ENCODE data around the gene TMEM185B.

DNA sequence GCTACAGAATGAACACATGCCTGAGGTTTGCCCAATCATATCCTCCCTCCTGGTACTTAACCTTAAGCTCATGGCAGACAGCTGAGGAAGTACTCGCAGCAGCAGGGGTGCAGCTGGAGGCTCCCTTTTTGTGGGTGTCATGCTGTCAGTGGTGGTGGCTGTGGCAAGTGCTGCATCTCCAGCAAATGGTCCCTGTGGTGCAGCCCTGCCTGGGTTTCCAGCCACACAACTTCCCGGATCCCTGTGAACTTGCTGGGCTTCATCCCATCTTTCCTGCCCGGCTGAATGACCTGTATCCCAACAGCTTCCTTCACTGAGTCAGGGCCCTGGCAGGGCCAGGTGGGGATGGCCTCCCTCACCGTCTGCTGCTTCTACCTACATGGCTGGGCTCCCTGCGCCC, 5.0 kb downstream of the TMEM185B start:
- TF ChIP-seq RCOR1 (conservative IDR thresholded peaks at IDR 0.05; ENCODE audit: low read depth, low read length), result no peak
- no peak for TF ChIP-seq RBBP5 (conservative IDR thresholded peaks at IDR 0.05)
- TF ChIP-seq, protein P1, sequence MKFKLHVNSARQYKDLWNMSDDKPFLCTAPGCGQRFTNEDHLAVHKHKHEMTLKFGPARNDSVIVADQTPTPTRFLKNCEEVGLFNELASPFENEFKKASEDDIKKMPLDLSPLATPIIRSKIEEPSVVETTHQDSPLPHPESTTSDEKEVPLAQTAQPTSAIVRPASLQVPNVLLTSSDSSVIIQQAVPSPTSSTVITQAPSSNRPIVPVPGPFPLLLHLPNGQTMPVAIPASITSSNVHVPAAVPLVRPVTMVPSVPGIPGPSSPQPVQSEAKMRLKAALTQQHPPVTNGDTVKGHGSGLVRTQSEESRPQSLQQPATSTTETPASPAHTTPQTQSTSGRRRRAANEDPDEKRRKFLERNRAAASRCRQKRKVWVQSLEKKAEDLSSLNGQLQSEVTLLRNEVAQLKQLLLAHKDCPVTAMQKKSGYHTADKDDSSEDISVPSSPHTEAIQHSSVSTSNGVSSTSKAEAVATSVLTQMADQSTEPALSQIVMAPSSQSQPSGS (IDR thresholded peaks at IDR 0.05; ENCODE audit: low read length), result no peak
- TF ChIP-seq BACH1 (IDR thresholded peaks at IDR 0.05; ENCODE audit: borderline replicate concordance), result no peak
- TF ChIP-seq, protein P2, sequence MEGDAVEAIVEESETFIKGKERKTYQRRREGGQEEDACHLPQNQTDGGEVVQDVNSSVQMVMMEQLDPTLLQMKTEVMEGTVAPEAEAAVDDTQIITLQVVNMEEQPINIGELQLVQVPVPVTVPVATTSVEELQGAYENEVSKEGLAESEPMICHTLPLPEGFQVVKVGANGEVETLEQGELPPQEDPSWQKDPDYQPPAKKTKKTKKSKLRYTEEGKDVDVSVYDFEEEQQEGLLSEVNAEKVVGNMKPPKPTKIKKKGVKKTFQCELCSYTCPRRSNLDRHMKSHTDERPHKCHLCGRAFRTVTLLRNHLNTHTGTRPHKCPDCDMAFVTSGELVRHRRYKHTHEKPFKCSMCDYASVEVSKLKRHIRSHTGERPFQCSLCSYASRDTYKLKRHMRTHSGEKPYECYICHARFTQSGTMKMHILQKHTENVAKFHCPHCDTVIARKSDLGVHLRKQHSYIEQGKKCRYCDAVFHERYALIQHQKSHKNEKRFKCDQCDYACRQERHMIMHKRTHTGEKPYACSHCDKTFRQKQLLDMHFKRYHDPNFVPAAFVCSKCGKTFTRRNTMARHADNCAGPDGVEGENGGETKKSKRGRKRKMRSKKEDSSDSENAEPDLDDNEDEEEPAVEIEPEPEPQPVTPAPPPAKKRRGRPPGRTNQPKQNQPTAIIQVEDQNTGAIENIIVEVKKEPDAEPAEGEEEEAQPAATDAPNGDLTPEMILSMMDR (IDR thresholded peaks at IDR 0.05 in 2 of 3, conservative IDR thresholded peaks at IDR 0.05 in 1 of 3; ENCODE audit: control insufficient read depth in 2 of 3, extremely low read depth in 1 of 3, insufficient read depth in 1 of 3, low read depth in 3 of 3, low read length in 3 of 3), result no peak
- no peak for TF ChIP-seq POLR2AphosphoS5 (IDR thresholded peaks at IDR 0.05; ENCODE audit: low read length)
- no peak; the same call in 1 of the 2 replicates for TF ChIP-seq POLR2A (IDR thresholded peaks at IDR 0.05; ENCODE audit: low read depth, low read length)
- TF ChIP-seq RFX5 (IDR thresholded peaks at IDR 0.05; ENCODE audit: low read depth, low read length), result no peak
- no peak for TF ChIP-seq EGR1 (IDR thresholded peaks at IDR 0.05; ENCODE audit: borderline replicate concordance in 1 of 2, low read depth in 2 of 2, low read length in 2 of 2)
- TF ChIP-seq, protein P3, sequence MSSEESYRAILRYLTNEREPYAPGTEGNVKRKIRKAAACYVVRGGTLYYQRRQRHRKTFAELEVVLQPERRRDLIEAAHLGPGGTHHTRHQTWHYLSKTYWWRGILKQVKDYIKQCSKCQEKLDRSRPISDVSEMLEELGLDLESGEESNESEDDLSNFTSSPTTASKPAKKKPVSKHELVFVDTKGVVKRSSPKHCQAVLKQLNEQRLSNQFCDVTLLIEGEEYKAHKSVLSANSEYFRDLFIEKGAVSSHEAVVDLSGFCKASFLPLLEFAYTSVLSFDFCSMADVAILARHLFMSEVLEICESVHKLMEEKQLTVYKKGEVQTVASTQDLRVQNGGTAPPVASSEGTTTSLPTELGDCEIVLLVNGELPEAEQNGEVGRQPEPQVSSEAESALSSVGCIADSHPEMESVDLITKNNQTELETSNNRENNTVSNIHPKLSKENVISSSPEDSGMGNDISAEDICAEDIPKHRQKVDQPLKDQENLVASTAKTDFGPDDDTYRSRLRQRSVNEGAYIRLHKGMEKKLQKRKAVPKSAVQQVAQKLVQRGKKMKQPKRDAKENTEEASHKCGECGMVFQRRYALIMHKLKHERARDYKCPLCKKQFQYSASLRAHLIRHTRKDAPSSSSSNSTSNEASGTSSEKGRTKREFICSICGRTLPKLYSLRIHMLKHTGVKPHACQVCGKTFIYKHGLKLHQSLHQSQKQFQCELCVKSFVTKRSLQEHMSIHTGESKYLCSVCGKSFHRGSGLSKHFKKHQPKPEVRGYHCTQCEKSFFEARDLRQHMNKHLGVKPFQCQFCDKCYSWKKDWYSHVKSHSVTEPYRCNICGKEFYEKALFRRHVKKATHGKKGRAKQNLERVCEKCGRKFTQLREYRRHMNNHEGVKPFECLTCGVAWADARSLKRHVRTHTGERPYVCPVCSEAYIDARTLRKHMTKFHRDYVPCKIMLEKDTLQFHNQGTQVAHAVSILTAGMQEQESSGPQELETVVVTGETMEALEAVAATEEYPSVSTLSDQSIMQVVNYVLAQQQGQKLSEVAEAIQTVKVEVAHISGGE (CRISPR knock-in tag; IDR thresholded peaks at IDR 0.05), result no peak
- TF ChIP-seq CREM (IDR thresholded peaks at IDR 0.05; ENCODE audit: low read depth), result no peak
- TF ChIP-seq, protein P4, sequence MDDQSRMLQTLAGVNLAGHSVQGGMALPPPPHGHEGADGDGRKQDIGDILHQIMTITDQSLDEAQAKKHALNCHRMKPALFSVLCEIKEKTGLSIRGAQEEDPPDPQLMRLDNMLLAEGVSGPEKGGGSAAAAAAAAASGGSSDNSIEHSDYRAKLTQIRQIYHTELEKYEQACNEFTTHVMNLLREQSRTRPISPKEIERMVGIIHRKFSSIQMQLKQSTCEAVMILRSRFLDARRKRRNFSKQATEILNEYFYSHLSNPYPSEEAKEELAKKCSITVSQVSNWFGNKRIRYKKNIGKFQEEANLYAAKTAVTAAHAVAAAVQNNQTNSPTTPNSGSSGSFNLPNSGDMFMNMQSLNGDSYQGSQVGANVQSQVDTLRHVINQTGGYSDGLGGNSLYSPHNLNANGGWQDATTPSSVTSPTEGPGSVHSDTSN (IDR thresholded peaks at IDR 0.05; ENCODE audit: insufficient replicate concordance, low read depth, low read length), result no peak
- TF ChIP-seq SREBF1 (IDR thresholded peaks at IDR 0.05; ENCODE audit: low read length), result no peak
- no peak for TF ChIP-seq YY1 (IDR thresholded peaks at IDR 0.05; ENCODE audit: low read depth, low read length)

All from GM12878 (cell line).